ENCODE measurements around the gene PLXNA2.

PLXNA2 gene

GRCh38 chr1:207984831-207985572 lies 259.2 kb downstream of the PLXNA2 start:
- DNase-seq = no peak

- no peak for DNase-seq
Observed at GRCh38 chr1:207983044-207983635, 261.0 kb downstream of the PLXNA2 start.

- no peak for DNase-seq
Observed at GRCh38 chr1:207981976-207982375, 262.2 kb downstream of the PLXNA2 start.

GRCh38 chr1:207978441-207978840 lies 265.7 kb downstream of the PLXNA2 start:
- no peak for DNase-seq

GRCh38 chr1:207977876-207978275 lies 266.3 kb downstream of the PLXNA2 start:
- DNase-seq = no peak

GRCh38 chr1:207973898-207974568 lies 270.2 kb downstream of the PLXNA2 start:
- no peak for DNase-seq

- DNase-seq = no peak
Observed at GRCh38 chr1:207972337-207972736, 271.8 kb downstream of the PLXNA2 start.

All from nucleus accumbens (tissue), 56 donors.